T-cell (primary cell): ENCODE results near the gene MAP3K3. TPM values are rescaled to one million over a fixed set of nuclear protein-coding genes. Genes with fewer than 3 reads are reported as not detected.

Experiments
- ATAC-seq, 4 experiments: fragments of 200-7000 bp in 3 of 4; fragments of 150-1000 bp in 1 of 4; cut with Tn5 transposase; replicated peaks in 1 of 4; 1 replicate in 3 of 4; 2 replicates in 1 of 4; pipeline ENCODE4 v1.10.0; 2021; ENCODE audit warnings: moderate library complexity in 3 of 4, mild to moderate bottlenecking in 2 of 4, moderate number of reproducible peaks in 1 of 4
- CTCF ChIA-PET, 2 donors: fragments of 300-600 bp; sonication (Branson Sonifier 250); formaldehyde crosslinking; loops; one replicate each; lab custom pipeline; 2022; ENCODE audit warnings: antibody characterized with exemption in 2 of 2; lab: Charles Lee
- POLR2A ChIA-PET, 2 donors: fragments of 300-600 bp; sonication (Branson Sonifier 250); formaldehyde crosslinking; loops; one replicate each; lab custom pipeline; 2022; ENCODE audit warnings: antibody characterized with exemption in 2 of 2; lab: Charles Lee
- DNase-seq, 35 experiments: peaks; one replicate each; pipeline versions ENCODE4 v3.0.0 to v3.0.0-alpha.2; 2013 to 2023
- H3K27ac ChIP-seq: one replicate; pipeline ENCODE4 v1.5.1; 2013; ENCODE audit warnings: low read length
- H3K27me3 ChIP-seq, 2 experiments: replicated peaks in 1 of 2; 1 replicate in 1 of 2; 2 replicates in 1 of 2; pipeline versions ENCODE4 v1.6.1 to v1.7.0; 2013; ENCODE audit warnings: low read length in 1 of 2, mixed read lengths in 1 of 2; ENCODE audit not compliant: control insufficient read depth in 2 of 2, insufficient read depth in 2 of 2; ENCODE audit errors: extremely low read depth in 1 of 2
- H3K36me3 ChIP-seq, 2 donors: 1 replicate in 1 of 2; 2 replicates in 1 of 2; pipeline versions ENCODE4 v1.6.1 to v1.7.0; 2013; ENCODE audit warnings: low read length in 1 of 2; ENCODE audit not compliant: control insufficient read depth in 2 of 2, insufficient read depth in 1 of 2; ENCODE audit errors: extremely low read depth in 1 of 2
- H3K4me1 ChIP-seq, 2 experiments: 1 replicate in 1 of 2; 2 replicates in 1 of 2; pipeline versions ENCODE4 v1.6.1 to v1.7.0; 2013; ENCODE audit warnings: low read length in 2 of 2, mixed read lengths in 1 of 2; ENCODE audit not compliant: insufficient read depth in 2 of 2, control insufficient read depth in 1 of 2; ENCODE audit errors: extremely low read depth in 1 of 2
- H3K4me3 ChIP-seq, 2 donors: 1 replicate in 1 of 2; 2 replicates in 1 of 2; pipeline versions ENCODE4 v1.5.1 to v1.7.0; 2013; ENCODE audit warnings: mild to moderate bottlenecking in 2 of 2, low read length in 1 of 2, moderate library complexity in 1 of 2; ENCODE audit not compliant: control insufficient read depth in 1 of 2; ENCODE audit errors: extremely low read depth in 1 of 2
- H3K9me3 ChIP-seq: 2 replicates; pipeline ENCODE4 v1.7.0; 2013
- H3K27ac Mint-ChIP-seq, 2 donors: one replicate each; pipeline ENCODE4 v1.8.0; 2020 to 2021; ENCODE audit warnings: mild to moderate bottlenecking in 2 of 2, mixed read lengths in 2 of 2
- H3K27me3 Mint-ChIP-seq, 2 donors: one replicate each; pipeline ENCODE4 v1.8.0; 2021 to 2022; ENCODE audit warnings: mixed read lengths in 2 of 2
- H3K36me3 Mint-ChIP-seq: one replicate; pipeline ENCODE4 v1.8.0; 2021; ENCODE audit warnings: mixed read lengths
- H3K4me1 Mint-ChIP-seq, 3 donors: one replicate each; pipeline ENCODE4 v1.8.0; 2020 to 2022; ENCODE audit warnings: mixed read lengths in 3 of 3, mild to moderate bottlenecking in 1 of 3
- H3K4me3 Mint-ChIP-seq, 3 donors: one replicate each; pipeline ENCODE4 v1.8.0; 2020 to 2022; ENCODE audit warnings: mild to moderate bottlenecking in 3 of 3, mixed read lengths in 3 of 3, moderate library complexity in 3 of 3
- H3K9me3 Mint-ChIP-seq, 3 donors: one replicate each; pipeline ENCODE4 v1.8.0; 2020 to 2022; ENCODE audit warnings: mixed read lengths in 3 of 3
- WGBS: methylation state at CpG from one replicate; pipeline ENCODE4 v1.1.5; 2013; ENCODE audit warnings: missing lambda C conversion rate; ENCODE audit not compliant: insufficient coverage; 5-methylcytosine and 5-hydroxymethylcytosine counted together
- total RNA-seq, 35 experiments: library from RNA in 6 of 35; stranded (reverse) in 6 of 35; fragments of 120-200 nt in 1 of 35; gene quantifications; one replicate each; pipeline versions ENCODE4 v1.2.1 to v1.2.4 and lab custom pipeline; 2013 to 2026

MAP3K3 gene
- total RNA-seq, 5 donors from 2014 or later (not counting 1 experiment from before 2014, with no cell fraction given), result 71.0 to 91.1 (median 85.4) TPM

DNA sequence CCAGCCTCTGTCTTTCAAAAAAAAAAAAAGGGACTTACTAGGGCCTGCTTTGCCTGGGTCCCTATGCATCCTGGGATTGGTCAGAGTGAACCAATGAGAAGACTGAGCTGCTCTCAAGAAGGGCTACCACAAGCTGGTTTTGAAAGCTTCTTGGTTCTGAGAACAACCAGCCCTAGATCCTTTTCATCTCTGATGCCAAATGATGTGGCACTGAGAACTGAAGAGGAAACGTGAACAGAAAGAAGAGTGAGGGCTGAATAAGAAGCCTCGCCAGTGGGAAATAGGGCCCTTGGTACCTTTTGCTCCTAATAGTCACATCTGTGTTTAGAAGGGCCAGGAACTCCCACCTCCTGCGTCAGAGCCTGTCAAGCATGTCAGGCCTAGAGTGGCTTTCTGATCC, 10.9 kb upstream of the MAP3K3 start:
- Histone ChIP-seq H3K9me3 (no peaks in the 10 kb centered on the region), H3K36me3 (peaks cover 6 to 26% of the 10 kb centered on the region in 2 donors), H3K4me1 (peaks cover 12 to 26% of the 10 kb centered on the region in 2 experiments), H3K4me3 (no peak overlapping the region), H3K27ac (peak overlapping the region; percentile 73), H3K27me3 (no peaks in the 10 kb centered on the region)
- ChIA-PET POLR2A (interaction anchor here in 1 of 2 donors (0.6 to 1.1 kb wide), 3 partner anchors 14 to 1626 kb away, joined by 3 read pairs; no protein-coding TSS in a partner anchor), CTCF (interaction anchor here (0.6 to 3.2 kb wide), 26 partner anchors 10 to 207 kb away, joined by 3 to 27 read pairs (median 4); partner anchors contain the start of genes ACE (in 1 of the 2), CYB561 (in 1 of the 2) and MAP3K3 (in 1 of the 2))
- Mint-ChIP-seq H3K9me3 (no peaks in the 10 kb centered on the region), H3K4me1 (peaks cover 32 to 34% (median 32%) of the 10 kb centered on the region in 3 donors), H3K36me3 (peaks cover 35% of the 10 kb centered on the region), H3K4me3 (peak overlapping the region in 2 of 3 donors; percentile 29 to 64), H3K27me3 (no peaks in the 10 kb centered on the region), H3K27ac (peak overlapping the region; percentile 95 to 97)
- peak in 10 of 35 experiments; percentile 2 to 38 (median 15) for DNase-seq
- peak; percentile 23 to 58 (median 44) for ATAC-seq
- 0% methylated on average over 1 of the region's 3 CpGs for WGBS

DNA sequence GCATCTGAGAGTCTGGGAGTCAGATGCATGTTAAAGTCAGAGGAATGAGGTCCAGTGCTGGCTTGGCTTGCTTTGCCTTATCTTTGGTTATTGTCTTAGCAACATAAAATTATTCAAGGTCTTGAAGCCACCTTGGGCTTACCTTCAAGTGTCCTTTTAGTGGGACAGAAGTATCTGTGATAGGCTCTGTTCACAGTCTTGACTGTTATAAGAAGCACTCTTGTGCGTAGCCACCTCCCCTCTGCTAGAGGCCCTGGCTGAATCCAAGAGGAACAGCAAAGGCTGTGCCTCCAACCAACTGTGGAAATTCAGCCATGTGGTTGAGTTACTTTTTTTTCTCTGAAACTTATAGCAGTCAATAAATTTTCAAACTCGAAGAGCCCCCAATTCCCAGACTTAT, 8.6 kb upstream of the MAP3K3 start:
- Histone ChIP-seq H3K9me3 (no peaks in the 10 kb centered on the region), H3K4me1 (peaks cover 12 to 26% of the 10 kb centered on the region in 2 experiments), H3K27me3 (no peaks in the 10 kb centered on the region), H3K4me3 (no peak overlapping the region), H3K27ac (no peak overlapping the region), H3K36me3 (peaks cover 0 to 3% of the 10 kb centered on the region in 2 donors)
- ChIA-PET POLR2A (no interaction called here), CTCF (interaction anchor here in 1 of 2 donors (2.8 kb wide), 1 partner anchor 97 kb away, joined by 10 read pairs; no protein-coding TSS in a partner anchor)
- WGBS, result 100% methylated on average over 1 of the region's 2 CpGs
- no peak for DNase-seq
- no peak for ATAC-seq
- H3K36me3 Mint-ChIP-seq, result peaks cover 16% of the 10 kb centered on the region
- H3K4me3 Mint-ChIP-seq, result no peak overlapping the region
- H3K4me1 Mint-ChIP-seq, result peaks cover 29 to 32% (median 29%) of the 10 kb centered on the region in 3 donors
- no peak overlapping the region for H3K27ac Mint-ChIP-seq
- no peaks in the 10 kb centered on the region for H3K27me3 Mint-ChIP-seq
- no peaks in the 10 kb centered on the region for H3K9me3 Mint-ChIP-seq

- H3K4me1 Mint-ChIP-seq, result peaks cover 35 to 38% (median 37%) of the 10 kb centered on the region in 3 donors
- peak overlapping the region; percentile 45 to 80 for H3K4me3 ChIP-seq
- ATAC-seq (no peak), DNase-seq (no peak)
- peak overlapping the region; percentile 69 to 89 for H3K27ac Mint-ChIP-seq
- peak overlapping the region; percentile 85 to 99 (median 89) for H3K4me3 Mint-ChIP-seq
- H3K36me3 ChIP-seq, result no peaks in the 10 kb centered on the region
- H3K36me3 Mint-ChIP-seq, result no peaks in the 10 kb centered on the region
- H3K27ac ChIP-seq, result peak overlapping the region; percentile 67
- no peaks in the 10 kb centered on the region for H3K27me3 Mint-ChIP-seq
- H3K9me3 ChIP-seq, result no peaks in the 10 kb centered on the region
- peaks cover 11 to 22% of the 10 kb centered on the region in 2 experiments for H3K4me1 ChIP-seq
- CTCF ChIA-PET, result interaction anchor here in 1 of 2 donors (0.6 to 2.3 kb wide), 4 partner anchors 10 to 176 kb away, joined by 5 to 19 read pairs (median 9); partner anchors contain the start of genes CYB561 and STRADA
- no peaks in the 10 kb centered on the region for H3K9me3 Mint-ChIP-seq
- 0% methylated on average over 6 of the region's 10 CpGs for WGBS
- POLR2A ChIA-PET, result no interaction called here
- H3K27me3 ChIP-seq, result no peaks in the 10 kb centered on the region
Observed at GRCh38 chr17:63621229-63621683, 961 bp upstream of the MAP3K3 start.

DNA sequence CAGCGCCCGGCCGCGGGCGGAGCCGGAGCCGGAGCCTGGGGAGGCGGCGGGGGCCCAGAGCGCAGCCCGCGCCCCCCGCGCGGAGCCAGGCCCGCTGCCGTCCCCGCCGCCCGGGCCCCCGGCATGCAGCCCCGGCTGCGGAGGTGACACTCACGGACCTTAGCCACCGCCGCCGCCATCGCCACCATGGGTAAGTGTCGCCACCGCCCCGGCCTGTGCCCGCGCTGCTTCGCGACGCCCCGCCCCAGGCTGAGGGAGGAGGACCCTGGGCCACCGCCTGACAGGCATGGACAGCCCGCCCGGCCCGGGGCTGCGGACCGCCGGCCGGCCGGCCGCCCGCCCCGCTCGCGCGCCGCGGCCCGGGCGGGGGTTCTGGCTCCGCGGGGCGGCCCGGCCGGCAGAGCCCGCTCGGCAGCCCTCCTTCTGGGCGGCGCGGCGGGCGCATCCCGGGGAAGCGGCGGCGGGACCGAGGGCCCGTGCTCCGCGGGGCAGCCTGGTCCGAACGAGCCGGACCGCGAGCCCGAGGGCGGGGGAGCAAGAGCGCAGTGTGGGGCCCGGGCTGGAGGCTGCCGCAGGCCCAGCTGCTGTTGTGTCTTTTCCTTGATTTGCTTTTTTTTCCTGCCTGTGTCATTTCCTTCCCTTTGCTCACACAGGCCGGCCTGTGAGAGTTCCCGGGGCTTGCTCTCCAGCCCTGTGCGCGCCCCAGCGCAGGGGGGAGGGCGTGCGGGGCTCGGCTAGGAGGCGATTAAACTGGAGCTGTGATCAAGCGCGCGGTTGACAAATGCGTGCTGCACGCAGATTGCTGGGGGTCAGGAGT, 565 bp downstream of the MAP3K3 start:
- CTCF ChIA-PET, result interaction anchor here in 1 of 2 donors (0.6 to 2.3 kb wide), 9 partner anchors 11 to 197 kb away, joined by 3 to 19 read pairs (median 3); partner anchors contain the start of genes CYB561, STRADA and TACO1

GRCh38 chr17:63623786-63624530, 1.7 kb downstream of the MAP3K3 start:
- Mint-ChIP-seq H3K4me3 (peak overlapping the region; percentile 97 to 99 (median 99)), H3K4me1 (peaks cover 50 to 58% (median 51%) of the 10 kb centered on the region in 3 donors), H3K27ac (peak overlapping the region; percentile 87 to 96), H3K36me3 (no peaks in the 10 kb centered on the region), H3K27me3 (no peaks in the 10 kb centered on the region), H3K9me3 (no peaks in the 10 kb centered on the region)
- WGBS, result 100% methylated on average over 2 of the region's 7 CpGs
- H3K36me3 ChIP-seq, result no peaks in the 10 kb centered on the region
- no peaks in the 10 kb centered on the region for H3K9me3 ChIP-seq
- H3K4me1 ChIP-seq, result peaks cover 17 to 27% of the 10 kb centered on the region in 2 experiments
- ATAC-seq (no peak), DNase-seq (no peak)
- ChIA-PET CTCF (interaction anchor here in 1 of 2 donors (0.5 to 1.2 kb wide), 3 partner anchors 10 to 1024 kb away, joined by 3 to 5 read pairs (median 5); no protein-coding TSS in a partner anchor), POLR2A (interaction anchor here in 1 of 2 donors (0.6 to 0.7 kb wide), 3 partner anchors 26 to 429 kb away, joined by 3 to 6 read pairs (median 4); no protein-coding TSS in a partner anchor)
- peak overlapping the region in 1 of 2 donors; percentile 73 for H3K4me3 ChIP-seq
- no peak overlapping the region for H3K27ac ChIP-seq
- no peaks in the 10 kb centered on the region for H3K27me3 ChIP-seq

More for the DNA sequence above, 565 bp downstream of the MAP3K3 start:
- no peaks in the 10 kb centered on the region for H3K36me3 ChIP-seq
- Mint-ChIP-seq H3K9me3 (no peaks in the 10 kb centered on the region), H3K4me3 (peak overlapping the region; percentile 97 to 99 (median 99)), H3K27me3 (no peaks in the 10 kb centered on the region), H3K36me3 (no peaks in the 10 kb centered on the region), H3K27ac (peak overlapping the region; percentile 87 to 96), H3K4me1 (peaks cover 47 to 51% (median 49%) of the 10 kb centered on the region in 3 donors)
- POLR2A ChIA-PET, result interaction anchor here in 1 of 2 donors (0.6 to 1.2 kb wide), 3 partner anchors 13 to 398 kb away, joined by 3 to 6 read pairs (median 4); partner anchors contain the start of gene ICAM2
- under 1% methylated on average over 85 of the region's 100 CpGs for WGBS
- H3K9me3 ChIP-seq, result no peaks in the 10 kb centered on the region
- peaks cover 17 to 27% of the 10 kb centered on the region in 2 experiments for H3K4me1 ChIP-seq
- H3K27me3 ChIP-seq, result no peaks in the 10 kb centered on the region
- DNase-seq, result peak in 33 of 35 experiments; percentile 18 to 67 (median 40)
- peak overlapping the region; percentile 73 to 80 for H3K4me3 ChIP-seq
- peak; percentile 19 to 47 (median 40) for ATAC-seq
- no peak overlapping the region for H3K27ac ChIP-seq
